Loucy (cell line): ENCODE data around the gene PSORS1C1.

Experiments used
- EZH2phosphoT487 ChIP-seq: fragments of 200-600 bp; IDR thresholded peaks from 2 replicates; pipeline ENCODE4 v1.6.1; 2018; ENCODE audit warnings: antibody characterized with exemption, mild to moderate bottlenecking, moderate library complexity, borderline replicate concordance
- TF ChIP-seq, protein P1 (sequence below): fragments of 200-600 bp; sonication (generic); conservative IDR thresholded peaks from 2 replicates; pipeline ENCODE4 v1.5.1; 2014; ENCODE audit warnings: mild to moderate bottlenecking, antibody characterized with exemption, low read length

DNA sequence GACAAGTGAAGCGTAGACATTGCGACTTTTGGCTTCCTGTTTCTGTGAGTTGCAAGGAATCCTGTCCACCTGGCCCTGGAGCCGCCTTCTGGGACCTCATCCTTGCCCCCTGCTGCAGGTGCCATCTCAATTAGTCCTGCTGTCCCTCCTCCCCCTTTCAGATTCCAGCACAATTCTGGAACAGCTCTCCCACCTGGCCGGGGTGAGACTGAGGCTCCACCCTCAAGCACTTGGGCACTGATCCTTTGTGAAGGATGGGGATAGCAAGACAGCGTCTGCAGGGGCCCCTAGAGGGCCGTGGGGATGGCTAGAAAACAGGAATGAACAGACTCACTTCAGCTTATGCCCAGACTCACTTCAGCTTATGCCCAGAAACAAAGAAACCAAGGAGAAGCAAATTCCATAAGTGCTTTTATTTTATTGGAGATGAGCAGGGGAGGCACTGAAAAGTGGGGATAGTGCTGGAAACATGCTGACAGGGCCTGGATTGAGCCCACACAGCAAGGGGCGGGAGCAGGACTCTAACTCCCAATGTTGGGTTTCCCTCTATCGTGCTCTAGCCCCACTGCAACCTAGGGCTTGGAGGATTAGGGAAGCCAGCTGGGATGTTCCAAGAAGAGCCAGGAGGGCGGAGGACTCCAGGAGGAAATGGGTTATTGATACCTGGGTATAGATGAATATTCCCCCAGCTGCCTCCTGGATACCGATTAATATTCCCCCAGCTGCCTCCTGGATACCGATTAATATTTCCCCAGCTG lies 3.6 kb upstream of the PSORS1C1 start:
- no peak for TF ChIP-seq EZH2phosphoT487
- TF ChIP-seq, protein P1, sequence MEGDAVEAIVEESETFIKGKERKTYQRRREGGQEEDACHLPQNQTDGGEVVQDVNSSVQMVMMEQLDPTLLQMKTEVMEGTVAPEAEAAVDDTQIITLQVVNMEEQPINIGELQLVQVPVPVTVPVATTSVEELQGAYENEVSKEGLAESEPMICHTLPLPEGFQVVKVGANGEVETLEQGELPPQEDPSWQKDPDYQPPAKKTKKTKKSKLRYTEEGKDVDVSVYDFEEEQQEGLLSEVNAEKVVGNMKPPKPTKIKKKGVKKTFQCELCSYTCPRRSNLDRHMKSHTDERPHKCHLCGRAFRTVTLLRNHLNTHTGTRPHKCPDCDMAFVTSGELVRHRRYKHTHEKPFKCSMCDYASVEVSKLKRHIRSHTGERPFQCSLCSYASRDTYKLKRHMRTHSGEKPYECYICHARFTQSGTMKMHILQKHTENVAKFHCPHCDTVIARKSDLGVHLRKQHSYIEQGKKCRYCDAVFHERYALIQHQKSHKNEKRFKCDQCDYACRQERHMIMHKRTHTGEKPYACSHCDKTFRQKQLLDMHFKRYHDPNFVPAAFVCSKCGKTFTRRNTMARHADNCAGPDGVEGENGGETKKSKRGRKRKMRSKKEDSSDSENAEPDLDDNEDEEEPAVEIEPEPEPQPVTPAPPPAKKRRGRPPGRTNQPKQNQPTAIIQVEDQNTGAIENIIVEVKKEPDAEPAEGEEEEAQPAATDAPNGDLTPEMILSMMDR, result no peak
